ENCODE measurements around the gene SDC4.

The SDC4 gene

DNA sequence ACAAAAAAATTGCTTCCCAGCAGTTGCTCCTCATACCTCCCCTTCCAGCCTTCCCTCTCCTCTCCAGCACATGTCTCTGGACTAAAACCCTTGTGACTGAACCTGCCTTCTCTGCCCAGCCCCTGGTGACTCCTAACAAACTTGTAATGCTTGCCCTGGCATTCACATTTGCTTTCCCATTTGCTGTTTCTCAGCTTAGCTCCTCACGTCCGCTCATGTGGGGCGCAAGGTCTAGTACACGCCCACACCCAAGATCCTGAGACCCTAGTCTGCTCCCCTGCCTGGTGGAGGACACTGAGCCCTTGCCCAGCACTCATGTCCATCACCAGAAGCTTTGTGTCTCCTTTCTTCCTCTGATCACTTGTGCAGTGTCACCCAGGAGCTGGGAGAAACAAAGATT is 59.8 kb downstream of the SDC4 start:
- TF ChIP-seq MYC (IDR thresholded peaks at IDR 0.05; ENCODE audit: low read depth, low read length) = no peak
- TF ChIP-seq, protein P1, sequence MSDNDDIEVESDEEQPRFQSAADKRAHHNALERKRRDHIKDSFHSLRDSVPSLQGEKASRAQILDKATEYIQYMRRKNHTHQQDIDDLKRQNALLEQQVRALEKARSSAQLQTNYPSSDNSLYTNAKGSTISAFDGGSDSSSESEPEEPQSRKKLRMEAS (IDR thresholded peaks at IDR 0.05; ENCODE audit: low read depth, low read length) = no peak
- TF ChIP-seq, protein P2, sequence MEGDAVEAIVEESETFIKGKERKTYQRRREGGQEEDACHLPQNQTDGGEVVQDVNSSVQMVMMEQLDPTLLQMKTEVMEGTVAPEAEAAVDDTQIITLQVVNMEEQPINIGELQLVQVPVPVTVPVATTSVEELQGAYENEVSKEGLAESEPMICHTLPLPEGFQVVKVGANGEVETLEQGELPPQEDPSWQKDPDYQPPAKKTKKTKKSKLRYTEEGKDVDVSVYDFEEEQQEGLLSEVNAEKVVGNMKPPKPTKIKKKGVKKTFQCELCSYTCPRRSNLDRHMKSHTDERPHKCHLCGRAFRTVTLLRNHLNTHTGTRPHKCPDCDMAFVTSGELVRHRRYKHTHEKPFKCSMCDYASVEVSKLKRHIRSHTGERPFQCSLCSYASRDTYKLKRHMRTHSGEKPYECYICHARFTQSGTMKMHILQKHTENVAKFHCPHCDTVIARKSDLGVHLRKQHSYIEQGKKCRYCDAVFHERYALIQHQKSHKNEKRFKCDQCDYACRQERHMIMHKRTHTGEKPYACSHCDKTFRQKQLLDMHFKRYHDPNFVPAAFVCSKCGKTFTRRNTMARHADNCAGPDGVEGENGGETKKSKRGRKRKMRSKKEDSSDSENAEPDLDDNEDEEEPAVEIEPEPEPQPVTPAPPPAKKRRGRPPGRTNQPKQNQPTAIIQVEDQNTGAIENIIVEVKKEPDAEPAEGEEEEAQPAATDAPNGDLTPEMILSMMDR (IDR thresholded peaks at IDR 0.05; ENCODE audit: low read depth, low read length) = no peak
- TF ChIP-seq POLR2A (IDR thresholded peaks at IDR 0.05; ENCODE audit: extremely low read depth, insufficient read length) = no peak
- no peak overlapping the region for H3K4me3 ChIP-seq (ENCODE audit: low read depth, low read length)
- no peak for DNase-seq (ENCODE audit: low read depth)

DNA sequence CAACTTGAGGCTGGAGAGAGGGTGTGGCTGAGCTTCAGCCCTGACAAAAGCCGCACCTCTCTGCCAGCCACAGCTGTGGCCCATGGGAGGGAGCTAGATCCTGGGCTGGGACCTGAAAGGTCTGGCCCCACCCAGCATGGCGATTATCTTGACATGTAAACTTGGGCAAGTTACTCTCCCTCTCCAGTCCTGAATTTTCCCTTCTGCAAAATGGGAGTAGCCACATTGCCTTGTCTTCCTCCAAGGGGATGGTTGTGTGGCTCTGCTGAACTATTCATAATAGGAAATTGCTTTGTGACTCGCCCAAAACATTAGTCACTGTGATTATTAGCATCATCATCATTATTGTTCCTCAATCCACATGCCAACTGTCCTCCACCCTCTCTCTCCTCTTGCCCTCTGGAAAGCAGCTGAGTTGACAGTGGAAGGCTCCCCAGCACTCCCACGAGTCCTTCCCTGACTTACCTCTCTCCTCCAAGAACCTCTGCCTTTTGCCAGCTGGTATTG is 64.6 kb downstream of the SDC4 start:
- DNase-seq (ENCODE audit: low read depth) = no peak
- H3K4me3 ChIP-seq (ENCODE audit: low read depth, low read length) = no peak overlapping the region
- TF ChIP-seq, protein P2 (IDR thresholded peaks at IDR 0.05; ENCODE audit: low read depth, low read length) = no peak
- no peak for TF ChIP-seq MYC (IDR thresholded peaks at IDR 0.05; ENCODE audit: low read depth, low read length)
- TF ChIP-seq, protein P1 (IDR thresholded peaks at IDR 0.05; ENCODE audit: low read depth, low read length) = no peak
- no peak for TF ChIP-seq POLR2A (IDR thresholded peaks at IDR 0.05; ENCODE audit: extremely low read depth, insufficient read length)

DNA sequence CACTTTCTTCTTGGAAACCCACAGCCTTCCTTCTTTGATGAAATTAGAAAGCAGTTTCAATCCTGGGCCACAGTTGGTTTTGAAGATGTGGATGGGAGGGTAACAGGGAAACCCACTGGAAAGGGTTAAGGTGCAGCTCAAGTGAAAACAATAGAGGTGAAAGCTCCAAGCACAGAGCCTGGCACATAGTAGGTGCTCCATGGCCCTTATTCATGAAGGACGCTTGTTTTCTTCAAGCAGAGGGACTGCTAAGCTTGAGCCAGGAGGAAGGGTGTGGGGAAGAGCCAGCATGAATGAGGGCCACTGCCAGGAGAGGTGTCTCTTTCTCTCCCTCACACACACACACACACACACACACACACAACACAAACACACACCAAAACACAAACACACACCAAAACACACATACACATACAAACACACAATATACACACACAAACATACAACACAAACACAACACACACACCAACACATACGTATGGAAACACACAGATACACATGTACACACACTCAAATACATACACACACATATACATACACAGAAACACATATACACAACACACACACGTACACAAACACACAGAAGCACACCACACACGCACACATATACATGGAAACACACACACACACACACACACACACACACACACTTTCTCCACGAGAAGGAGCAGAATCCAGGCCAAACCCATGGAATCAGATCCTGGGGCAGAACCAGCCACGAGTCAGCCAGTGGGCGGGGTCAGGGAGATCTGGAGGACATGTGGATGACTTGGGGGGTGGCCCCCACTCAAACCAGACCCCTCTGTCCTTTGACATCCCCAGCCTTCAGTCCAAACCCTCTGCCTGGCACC is 65.3 kb downstream of the SDC4 start:
- no peak overlapping the region for H3K4me3 ChIP-seq (ENCODE audit: low read depth, low read length)
- DNase-seq (ENCODE audit: low read depth) = no peak
- TF ChIP-seq, protein P2 (IDR thresholded peaks at IDR 0.05; ENCODE audit: low read depth, low read length) = no peak
- TF ChIP-seq POLR2A (IDR thresholded peaks at IDR 0.05; ENCODE audit: extremely low read depth, insufficient read length) = no peak
- TF ChIP-seq MYC (IDR thresholded peaks at IDR 0.05; ENCODE audit: low read depth, low read length) = no peak
- TF ChIP-seq, protein P1 (IDR thresholded peaks at IDR 0.05; ENCODE audit: low read depth, low read length) = no peak

DNA sequence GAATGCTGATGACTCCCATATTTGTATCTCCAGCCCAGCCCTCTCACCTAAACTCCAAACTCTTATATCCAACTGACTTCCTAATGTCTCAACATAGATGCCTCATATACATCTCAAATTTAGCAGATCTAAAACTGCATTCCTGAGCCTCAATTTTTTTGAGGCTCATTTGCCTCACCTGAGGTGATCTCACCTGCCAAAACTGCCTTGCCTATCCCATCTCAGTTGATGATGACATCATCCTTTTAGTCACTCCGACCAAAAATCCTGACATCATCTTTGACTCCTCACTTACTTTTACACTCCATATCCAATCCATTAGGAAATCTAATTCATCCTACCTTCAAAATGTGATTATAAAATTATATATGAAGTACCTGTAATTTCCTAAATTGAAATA is 68.2 kb downstream of the SDC4 start:
- H3K4me3 ChIP-seq (ENCODE audit: low read depth, low read length) = no peak overlapping the region
- no peak for TF ChIP-seq MYC (IDR thresholded peaks at IDR 0.05; ENCODE audit: low read depth, low read length)
- TF ChIP-seq, protein P1 (IDR thresholded peaks at IDR 0.05; ENCODE audit: low read depth, low read length) = no peak
- TF ChIP-seq POLR2A (IDR thresholded peaks at IDR 0.05; ENCODE audit: extremely low read depth, insufficient read length) = no peak
- TF ChIP-seq, protein P2 (IDR thresholded peaks at IDR 0.05; ENCODE audit: low read depth, low read length) = no peak
- DNase-seq (ENCODE audit: low read depth) = no peak

DNA sequence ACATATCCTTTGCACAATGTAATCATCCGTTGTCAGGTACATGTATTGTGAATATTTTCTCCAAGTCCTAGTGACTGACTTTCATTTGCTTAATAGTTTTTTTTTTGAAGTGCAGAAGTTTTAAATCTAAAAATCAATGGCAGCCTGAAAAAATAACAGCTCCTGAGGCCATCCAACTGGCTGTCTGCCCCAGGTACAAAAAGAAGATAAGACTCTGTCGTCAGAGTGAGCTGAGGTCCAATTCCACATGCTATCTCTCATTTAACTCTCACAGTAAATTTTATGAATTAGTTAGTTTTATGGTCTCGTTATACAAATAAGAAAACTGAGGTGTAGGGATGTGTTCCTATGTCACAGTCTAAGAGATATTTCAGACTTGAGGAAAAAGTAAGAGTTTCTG is 72.9 kb downstream of the SDC4 start:
- TF ChIP-seq POLR2A (IDR thresholded peaks at IDR 0.05; ENCODE audit: extremely low read depth, insufficient read length) = no peak
- TF ChIP-seq MYC (IDR thresholded peaks at IDR 0.05; ENCODE audit: low read depth, low read length) = no peak
- TF ChIP-seq, protein P1 (IDR thresholded peaks at IDR 0.05; ENCODE audit: low read depth, low read length) = no peak
- TF ChIP-seq, protein P2 (IDR thresholded peaks at IDR 0.05; ENCODE audit: low read depth, low read length) = no peak
- DNase-seq (ENCODE audit: low read depth) = no peak
- H3K4me3 ChIP-seq (ENCODE audit: low read depth, low read length) = no peak overlapping the region
